GM12878 (cell line): ENCODE measurements around the gene FOXP1. TPM values are rescaled to one million over a fixed set of nuclear protein-coding genes. Genes with fewer than 3 reads are reported as not detected.

ENCODE experiments used
- ATAC-seq: fragments of 200-7000 bp; cut with Tn5 transposase; 3 replicates; pipeline ENCODE4 v1.9.1; 2020; ENCODE audit warnings: mild to moderate bottlenecking, moderate library complexity
- BruUV-seq: library from RNA; stranded (reverse); fragments of 400-500 nt; replicated peaks from 2 replicates; lab custom pipeline; 2021; lab: Mats Ljungman, UMichigan
- CTCF ChIA-PET: fragments of 300-600 bp; sonication (Branson Sonifier 250); formaldehyde crosslinking; extraction: SDS; loops from one replicate; lab custom pipeline; 2021; ENCODE audit warnings: inconsistent platforms; lab: Yijun Ruan, JAX
- POLR2A ChIA-PET: fragments of 350-600 bp; formaldehyde crosslinking; extraction: SDS; loops from one replicate; lab custom pipeline; 2021; ENCODE audit warnings: inconsistent platforms; lab: Charles Lee
- RAD21 ChIA-PET: fragments of 300-600 bp; sonication (Branson Sonifier 250); formaldehyde crosslinking; loops from one replicate; lab custom pipeline; 2023; ENCODE audit warnings: antibody characterized with exemption; ENCODE audit not compliant: unreplicated experiment; lab: Charles Lee
- SMC1A ChIA-PET: fragments of 300-600 bp; sonication (Branson Sonifier 250); formaldehyde crosslinking; loops from one replicate; lab custom pipeline; 2023; ENCODE audit not compliant: unreplicated experiment, uncharacterized antibody; lab: Charles Lee
- DNase-seq: peaks from one replicate; pipeline ENCODE4 v3.0.0-alpha.2; 2011; ENCODE audit warnings: low read depth, low spot score
- FAIRE-seq: peaks from 3 replicates; lab custom pipeline; 2011; peaks lifted over from hg19 to GRCh38; lab: Jason Lieb, UNC
- H2AFZ ChIP-seq: 2 replicates; pipeline ENCODE4 v1.6.0; 2011; ENCODE audit warnings: low read depth, low read length, control low read depth; ENCODE audit not compliant: control insufficient read depth
- H3K27ac ChIP-seq: 2 replicates; pipeline ENCODE4 v1.5.1; 2011; ENCODE audit warnings: control low read depth; ENCODE audit not compliant: control insufficient read depth, insufficient read depth
- H3K27me3 ChIP-seq, 2 experiments: replicated peaks in 1 of 2; 2 replicates each; pipeline versions ENCODE4 v1.6.0 to v1.6.1; 2011; ENCODE audit warnings: low read length in 1 of 2; ENCODE audit not compliant: control insufficient read depth in 2 of 2, insufficient read depth in 2 of 2
- H3K36me3 ChIP-seq, 2 experiments: 2 replicates each; pipeline ENCODE4 v1.5.1; 2011; ENCODE audit warnings: low read length in 1 of 2; ENCODE audit not compliant: control insufficient read depth in 2 of 2, insufficient read depth in 2 of 2
- H3K4me1 ChIP-seq: 2 replicates; pipeline ENCODE4 v1.6.1; 2011; ENCODE audit warnings: mild to moderate bottlenecking, low read length, moderate library complexity, mixed read lengths; ENCODE audit not compliant: control insufficient read depth, insufficient read depth
- H3K4me2 ChIP-seq: 2 replicates; pipeline ENCODE4 v1.6.0; 2011; ENCODE audit warnings: control low read depth; ENCODE audit not compliant: control insufficient read depth, insufficient read depth
- H3K4me3 ChIP-seq: fragments of 200-600 bp; sonication (generic); 2 replicates; pipeline ENCODE4 v1.5.1; 2016
- H3K79me2 ChIP-seq: 2 replicates; pipeline ENCODE4 v1.6.0; 2011; ENCODE audit warnings: low read length; ENCODE audit not compliant: control insufficient read depth, insufficient read depth
- H3K9ac ChIP-seq: 2 replicates; pipeline ENCODE4 v1.8.0; 2011; ENCODE audit warnings: low read length, control low read depth, mixed read lengths; ENCODE audit not compliant: control insufficient read depth, insufficient read depth
- H3K9me3 ChIP-seq: replicated peaks from 3 replicates; pipeline ENCODE4 v1.5.1; 2011; ENCODE audit warnings: mild to moderate bottlenecking, low read length; ENCODE audit not compliant: control insufficient read depth, insufficient read depth
- H4K20me1 ChIP-seq: 2 replicates; pipeline ENCODE4 v1.6.0; 2011; ENCODE audit not compliant: control insufficient read depth, insufficient read depth
- EP300 ChIP-seq, 2 experiments: fragments of 150-350 bp in 1 of 2; IDR thresholded peaks; 2 replicates each; pipeline ENCODE4 v1.6.1; 2011 to 2012; ENCODE audit warnings: low read depth in 2 of 2, low read length in 2 of 2, borderline replicate concordance in 1 of 2, improper control_type of control experiment in 1 of 2, inconsistent platforms in 1 of 2; ENCODE audit not compliant: control insufficient read depth in 1 of 2
- NBN ChIP-seq: fragments of 450-650 bp; IDR thresholded peaks from 2 replicates; pipeline ENCODE4 v1.6.1; 2016
- NFYB ChIP-seq: IDR thresholded peaks from 2 replicates; pipeline ENCODE4 v1.6.1; 2011; ENCODE audit warnings: low read depth, mild to moderate bottlenecking, low read length, improper control_type of control experiment, moderate library complexity; ENCODE audit not compliant: insufficient read depth
- TAF1 ChIP-seq: IDR thresholded peaks from 2 replicates; pipeline ENCODE4 v1.6.1; 2011; ENCODE audit warnings: mild to moderate bottlenecking, low read depth, low read length, borderline replicate concordance
- WGBS: methylation state at CpG from one replicate; pipeline ENCODE4 v1.1.6; 2016; ENCODE audit warnings: low lambda C conversion rate; ENCODE audit not compliant: insufficient replicate concordance, insufficient coverage; ENCODE audit errors: missing lambda C conversion rate; 5-methylcytosine and 5-hydroxymethylcytosine counted together
- in situ Hi-C: fragments of 300-500 bp; cut with MboI; formaldehyde crosslinking; loops from 9 replicates; pipeline ENCODE4 v1.14.3; 2018; ENCODE audit warnings: mixed read lengths
- intact Hi-C: fragments of 100-400 bp; cut with micrococcal nuclease; formaldehyde crosslinking; loops from one replicate; pipeline ENCODE4 v1.14.2; 2022; ENCODE audit not compliant: unreplicated experiment
- polyA plus RNA-seq, 11 experiments: library from polyadenylated mRNA; depleted of rRNA in 4 of 11; unstranded in 6 of 11; stranded (reverse) in 5 of 11; fragments of >200 nt; fragmentation: Nextera tagmentation in 4 of 11; fragmentation: Illumina TruSeq in 1 of 11; extraction: Ambion mirVana in 4 of 11; extraction: Trizol in 1 of 11; gene quantifications; 1 replicate in 1 of 11; 2 replicates in 10 of 11; pipeline versions ENCODE4 v1.2.1 to v1.2.3, GENCODE V29; 2011 to 2016; ENCODE audit warnings: inconsistent platforms in 2 of 11, missing spikeins in 2 of 11, low read depth in 1 of 11
- total RNA-seq, 4 experiments: library from RNA; depleted of rRNA in 3 of 4; stranded (reverse); fragments of >200 nt in 3 of 4; fragmentation: Illumina TruSeq in 1 of 4; extraction: Trizol in 1 of 4; gene quantifications; 2 replicates each; pipeline versions ENCODE4 v1.2.1 to v1.2.3, GENCODE V29; 2013 to 2021
- TF ChIP-seq, protein P1 (sequence below): fragments of 450-650 bp; IDR thresholded peaks from 2 replicates; pipeline ENCODE4 v1.6.1; 2017; ENCODE audit warnings: mild to moderate bottlenecking, moderate library complexity
- TF ChIP-seq, protein P2 (sequence below): fragments of 450-650 bp; IDR thresholded peaks from 2 replicates; pipeline ENCODE4 v1.6.1; 2017; ENCODE audit warnings: mild to moderate bottlenecking, moderate library complexity
- TF ChIP-seq, protein P3 (sequence below): fragments of 150-350 bp; IDR thresholded peaks from 2 replicates; pipeline ENCODE4 v1.6.1; 2016; ENCODE audit warnings: low read depth, low read length
- TF ChIP-seq, protein P4 (sequence below): fragments of 450-650 bp; IDR thresholded peaks from 2 replicates; pipeline ENCODE4 v1.6.1; 2017; ENCODE audit warnings: low read depth, mild to moderate bottlenecking, moderate library complexity

FOXP1 gene
- total and polyA plus RNA-seq, 10 of the 15 experiments (the other 5 are each of a cell fraction or from before 2014, with no cell fraction given): 0.05 to 1.6 (median 0.20) TPM; not detected in 1

DNA sequence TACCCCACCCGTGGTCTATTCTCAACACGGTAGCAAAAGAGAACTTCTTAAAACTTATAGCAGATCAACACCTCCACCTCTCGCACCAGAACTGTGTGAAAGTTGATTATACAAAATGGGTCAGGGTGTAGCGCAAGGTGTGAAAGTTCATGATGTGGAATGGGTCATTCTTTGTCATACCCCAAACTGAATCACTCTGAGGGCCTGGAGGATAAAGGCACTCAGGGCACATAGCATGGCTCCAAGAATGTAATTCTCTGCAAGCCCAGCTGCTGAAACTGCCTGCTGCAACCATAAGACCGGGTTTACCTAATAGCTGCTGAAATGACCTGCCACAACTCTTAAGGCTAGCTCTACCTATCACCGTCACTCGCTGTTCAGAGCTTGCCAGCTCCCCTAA, 70.0 kb downstream of the FOXP1 start:
- in situ Hi-C loops: no loop called here
- ChIA-PET SMC1A (interaction anchor here (0.6 kb wide), 1 partner anchor 25 kb away, joined by 3 read pairs; no protein-coding TSS in a partner anchor), CTCF (no interaction called here), RAD21 (no interaction called here), POLR2A (no interaction called here)
- no peak overlapping the region for H3K4me3 ChIP-seq
- BruUV-seq: no TSS peak
- WGBS: 59% methylated on average over 7 of the region's 7 CpGs
- H2AFZ ChIP-seq: no peak overlapping the region
- H3K4me1 ChIP-seq: no peaks in the 10 kb centered on the region
- H3K9ac ChIP-seq: no peak overlapping the region
- DNase-seq: no peak
- H4K20me1 ChIP-seq: no peaks in the 10 kb centered on the region
- no peaks in the 10 kb centered on the region for H3K79me2 ChIP-seq
- no peak overlapping the region for H3K27ac ChIP-seq
- no peaks in the 10 kb centered on the region for H3K9me3 ChIP-seq
- no peak overlapping the region for H3K4me2 ChIP-seq
- H3K27me3 ChIP-seq: no peaks in the 10 kb centered on the region; a peak in 1 of 4 replicates
- no peak for ATAC-seq
- FAIRE-seq: no peak
- intact Hi-C loops: loop anchor here (5.0 kb wide), 1 partner anchor 506 kb away; no protein-coding TSS in a partner anchor
- no peaks in the 10 kb centered on the region for H3K36me3 ChIP-seq
- TF ChIP-seq, protein P1, sequence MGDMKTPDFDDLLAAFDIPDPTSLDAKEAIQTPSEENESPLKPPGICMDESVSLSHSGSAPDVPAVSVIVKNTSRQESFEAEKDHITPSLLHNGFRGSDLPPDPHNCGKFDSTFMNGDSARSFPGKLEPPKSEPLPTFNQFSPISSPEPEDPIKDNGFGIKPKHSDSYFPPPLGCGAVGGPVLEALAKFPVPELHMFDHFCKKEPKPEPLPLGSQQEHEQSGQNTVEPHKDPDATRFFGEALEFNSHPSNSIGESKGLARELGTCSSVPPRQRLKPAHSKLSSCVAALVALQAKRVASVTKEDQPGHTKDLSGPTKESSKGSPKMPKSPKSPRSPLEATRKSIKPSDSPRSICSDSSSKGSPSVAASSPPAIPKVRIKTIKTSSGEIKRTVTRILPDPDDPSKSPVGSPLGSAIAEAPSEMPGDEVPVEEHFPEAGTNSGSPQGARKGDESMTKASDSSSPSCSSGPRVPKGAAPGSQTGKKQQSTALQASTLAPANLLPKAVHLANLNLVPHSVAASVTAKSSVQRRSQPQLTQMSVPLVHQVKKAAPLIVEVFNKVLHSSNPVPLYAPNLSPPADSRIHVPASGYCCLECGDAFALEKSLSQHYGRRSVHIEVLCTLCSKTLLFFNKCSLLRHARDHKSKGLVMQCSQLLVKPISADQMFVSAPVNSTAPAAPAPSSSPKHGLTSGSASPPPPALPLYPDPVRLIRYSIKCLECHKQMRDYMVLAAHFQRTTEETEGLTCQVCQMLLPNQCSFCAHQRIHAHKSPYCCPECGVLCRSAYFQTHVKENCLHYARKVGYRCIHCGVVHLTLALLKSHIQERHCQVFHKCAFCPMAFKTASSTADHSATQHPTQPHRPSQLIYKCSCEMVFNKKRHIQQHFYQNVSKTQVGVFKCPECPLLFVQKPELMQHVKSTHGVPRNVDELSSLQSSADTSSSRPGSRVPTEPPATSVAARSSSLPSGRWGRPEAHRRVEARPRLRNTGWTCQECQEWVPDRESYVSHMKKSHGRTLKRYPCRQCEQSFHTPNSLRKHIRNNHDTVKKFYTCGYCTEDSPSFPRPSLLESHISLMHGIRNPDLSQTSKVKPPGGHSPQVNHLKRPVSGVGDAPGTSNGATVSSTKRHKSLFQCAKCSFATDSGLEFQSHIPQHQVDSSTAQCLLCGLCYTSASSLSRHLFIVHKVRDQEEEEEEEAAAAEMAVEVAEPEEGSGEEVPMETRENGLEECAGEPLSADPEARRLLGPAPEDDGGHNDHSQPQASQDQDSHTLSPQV: no peak
- TF ChIP-seq NFYB: no peak
- TF ChIP-seq, protein P2, sequence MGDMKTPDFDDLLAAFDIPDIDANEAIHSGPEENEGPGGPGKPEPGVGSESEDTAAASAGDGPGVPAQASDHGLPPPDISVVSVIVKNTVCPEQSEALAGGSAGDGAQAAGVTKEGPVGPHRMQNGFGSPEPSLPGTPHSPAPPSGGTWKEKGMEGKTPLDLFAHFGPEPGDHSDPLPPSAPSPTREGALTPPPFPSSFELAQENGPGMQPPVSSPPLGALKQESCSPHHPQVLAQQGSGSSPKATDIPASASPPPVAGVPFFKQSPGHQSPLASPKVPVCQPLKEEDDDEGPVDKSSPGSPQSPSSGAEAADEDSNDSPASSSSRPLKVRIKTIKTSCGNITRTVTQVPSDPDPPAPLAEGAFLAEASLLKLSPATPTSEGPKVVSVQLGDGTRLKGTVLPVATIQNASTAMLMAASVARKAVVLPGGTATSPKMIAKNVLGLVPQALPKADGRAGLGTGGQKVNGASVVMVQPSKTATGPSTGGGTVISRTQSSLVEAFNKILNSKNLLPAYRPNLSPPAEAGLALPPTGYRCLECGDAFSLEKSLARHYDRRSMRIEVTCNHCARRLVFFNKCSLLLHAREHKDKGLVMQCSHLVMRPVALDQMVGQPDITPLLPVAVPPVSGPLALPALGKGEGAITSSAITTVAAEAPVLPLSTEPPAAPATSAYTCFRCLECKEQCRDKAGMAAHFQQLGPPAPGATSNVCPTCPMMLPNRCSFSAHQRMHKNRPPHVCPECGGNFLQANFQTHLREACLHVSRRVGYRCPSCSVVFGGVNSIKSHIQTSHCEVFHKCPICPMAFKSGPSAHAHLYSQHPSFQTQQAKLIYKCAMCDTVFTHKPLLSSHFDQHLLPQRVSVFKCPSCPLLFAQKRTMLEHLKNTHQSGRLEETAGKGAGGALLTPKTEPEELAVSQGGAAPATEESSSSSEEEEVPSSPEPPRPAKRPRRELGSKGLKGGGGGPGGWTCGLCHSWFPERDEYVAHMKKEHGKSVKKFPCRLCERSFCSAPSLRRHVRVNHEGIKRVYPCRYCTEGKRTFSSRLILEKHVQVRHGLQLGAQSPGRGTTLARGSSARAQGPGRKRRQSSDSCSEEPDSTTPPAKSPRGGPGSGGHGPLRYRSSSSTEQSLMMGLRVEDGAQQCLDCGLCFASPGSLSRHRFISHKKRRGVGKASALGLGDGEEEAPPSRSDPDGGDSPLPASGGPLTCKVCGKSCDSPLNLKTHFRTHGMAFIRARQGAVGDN: no peak
- TF ChIP-seq NBN: no peak
- TF ChIP-seq, protein P3, sequence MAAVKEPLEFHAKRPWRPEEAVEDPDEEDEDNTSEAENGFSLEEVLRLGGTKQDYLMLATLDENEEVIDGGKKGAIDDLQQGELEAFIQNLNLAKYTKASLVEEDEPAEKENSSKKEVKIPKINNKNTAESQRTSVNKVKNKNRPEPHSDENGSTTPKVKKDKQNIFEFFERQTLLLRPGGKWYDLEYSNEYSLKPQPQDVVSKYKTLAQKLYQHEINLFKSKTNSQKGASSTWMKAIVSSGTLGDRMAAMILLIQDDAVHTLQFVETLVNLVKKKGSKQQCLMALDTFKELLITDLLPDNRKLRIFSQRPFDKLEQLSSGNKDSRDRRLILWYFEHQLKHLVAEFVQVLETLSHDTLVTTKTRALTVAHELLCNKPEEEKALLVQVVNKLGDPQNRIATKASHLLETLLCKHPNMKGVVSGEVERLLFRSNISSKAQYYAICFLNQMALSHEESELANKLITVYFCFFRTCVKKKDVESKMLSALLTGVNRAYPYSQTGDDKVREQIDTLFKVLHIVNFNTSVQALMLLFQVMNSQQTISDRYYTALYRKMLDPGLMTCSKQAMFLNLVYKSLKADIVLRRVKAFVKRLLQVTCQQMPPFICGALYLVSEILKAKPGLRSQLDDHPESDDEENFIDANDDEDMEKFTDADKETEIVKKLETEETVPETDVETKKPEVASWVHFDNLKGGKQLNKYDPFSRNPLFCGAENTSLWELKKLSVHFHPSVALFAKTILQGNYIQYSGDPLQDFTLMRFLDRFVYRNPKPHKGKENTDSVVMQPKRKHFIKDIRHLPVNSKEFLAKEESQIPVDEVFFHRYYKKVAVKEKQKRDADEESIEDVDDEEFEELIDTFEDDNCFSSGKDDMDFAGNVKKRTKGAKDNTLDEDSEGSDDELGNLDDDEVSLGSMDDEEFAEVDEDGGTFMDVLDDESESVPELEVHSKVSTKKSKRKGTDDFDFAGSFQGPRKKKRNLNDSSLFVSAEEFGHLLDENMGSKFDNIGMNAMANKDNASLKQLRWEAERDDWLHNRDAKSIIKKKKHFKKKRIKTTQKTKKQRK: no peak
- no peak for TF ChIP-seq TAF1
- TF ChIP-seq, protein P4, sequence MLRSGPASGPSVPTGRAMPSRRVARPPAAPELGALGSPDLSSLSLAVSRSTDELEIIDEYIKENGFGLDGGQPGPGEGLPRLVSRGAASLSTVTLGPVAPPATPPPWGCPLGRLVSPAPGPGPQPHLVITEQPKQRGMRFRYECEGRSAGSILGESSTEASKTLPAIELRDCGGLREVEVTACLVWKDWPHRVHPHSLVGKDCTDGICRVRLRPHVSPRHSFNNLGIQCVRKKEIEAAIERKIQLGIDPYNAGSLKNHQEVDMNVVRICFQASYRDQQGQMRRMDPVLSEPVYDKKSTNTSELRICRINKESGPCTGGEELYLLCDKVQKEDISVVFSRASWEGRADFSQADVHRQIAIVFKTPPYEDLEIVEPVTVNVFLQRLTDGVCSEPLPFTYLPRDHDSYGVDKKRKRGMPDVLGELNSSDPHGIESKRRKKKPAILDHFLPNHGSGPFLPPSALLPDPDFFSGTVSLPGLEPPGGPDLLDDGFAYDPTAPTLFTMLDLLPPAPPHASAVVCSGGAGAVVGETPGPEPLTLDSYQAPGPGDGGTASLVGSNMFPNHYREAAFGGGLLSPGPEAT: no peak
- no peak for TF ChIP-seq EP300 (IDR thresholded peaks at IDR 0.05; ENCODE audit: borderline replicate concordance in 1 of 2, control insufficient read depth in 1 of 2, low read depth in 2 of 2, low read length in 2 of 2)
